Calu3 (cell line): Measurements from ENCODE around the gene WFDC9. TPM values are rescaled to one million over a fixed set of nuclear protein-coding genes. Genes with fewer than 3 reads are reported as not detected.
A peak's percentile ranks its signal among the peaks of the same experiment; 100 is the strongest.
"Not testable (repeated sequence)": the region's sequence is repeated elsewhere in the genome, so short reads cannot be mapped to it uniquely, and the experiment has no call there.

ENCODE experiments used
- Bru-seq: library from RNA; stranded (reverse); fragments of 400-500 nt; gene quantifications from one replicate; lab custom pipeline; 2021; lab: Mats Ljungman, UMichigan
- BruChase-seq, 2 experiments: library from RNA; stranded (reverse); fragments of 400-500 nt; gene quantifications; one replicate each; lab custom pipeline; 2021; lab: Mats Ljungman, UMichigan
- BruUV-seq: library from RNA; stranded (reverse); fragments of 400-500 nt; replicated peaks from 2 replicates; lab custom pipeline; 2021; lab: Mats Ljungman, UMichigan
- CTCF ChIA-PET: fragments of 300-600 bp; sonication (Branson Sonifier 250); formaldehyde crosslinking; loops from one replicate; lab custom pipeline; 2022; ENCODE audit warnings: antibody characterized with exemption; lab: Charles Lee
- DNase-seq: peaks from one replicate; pipeline ENCODE4 v3.0.0; 2022
- H3K27ac Mint-ChIP-seq: one replicate; pipeline ENCODE4 v1.8.0; 2022; ENCODE audit warnings: mixed read lengths; ENCODE audit not compliant: unreplicated experiment
- H3K27me3 Mint-ChIP-seq: one replicate; pipeline ENCODE4 v1.8.0; 2022; ENCODE audit warnings: mixed read lengths; ENCODE audit not compliant: unreplicated experiment
- H3K36me3 Mint-ChIP-seq: one replicate; pipeline ENCODE4 v1.8.0; 2022; ENCODE audit warnings: mild to moderate bottlenecking, moderate library complexity, mixed read lengths; ENCODE audit not compliant: insufficient read depth, unreplicated experiment
- H3K4me1 Mint-ChIP-seq: one replicate; pipeline ENCODE4 v1.8.0; 2022; ENCODE audit warnings: mild to moderate bottlenecking, low read depth, mixed read lengths; ENCODE audit not compliant: unreplicated experiment
- H3K4me3 Mint-ChIP-seq: one replicate; pipeline ENCODE4 v1.8.0; 2022; ENCODE audit warnings: mild to moderate bottlenecking, low read depth, moderate library complexity, mixed read lengths; ENCODE audit not compliant: unreplicated experiment
- H3K9me3 Mint-ChIP-seq: one replicate; pipeline ENCODE4 v1.8.0; 2022; ENCODE audit warnings: low read depth, mixed read lengths; ENCODE audit not compliant: unreplicated experiment
- CTCF ChIP-seq: fragments of 200-600 bp; IDR thresholded peaks from one replicate; pipeline ENCODE4 v1.8.0; 2022; ENCODE audit warnings: antibody characterized with exemption; ENCODE audit not compliant: unreplicated experiment
- intact Hi-C: fragments of 100-400 bp; cut with micrococcal nuclease; formaldehyde crosslinking; loops from one replicate; pipeline ENCODE4 v1.10.0; 2022; ENCODE audit not compliant: unreplicated experiment
- long read RNA-seq: library from polyadenylated mRNA; stranded (forward); transcript quantifications from one replicate; pipeline ENCODE4 v2.0.0, GENCODE V29; 2022
- total RNA-seq: library from RNA; stranded (reverse); gene quantifications from 2 replicates; pipeline ENCODE4 v1.2.3, GENCODE V29; 2022

WFDC9 gene
- total RNA-seq (not detected in 2 replicates), Bru-seq, nascent RNA (not detected), BruChase-seq, experiment 1, labeled RNA remaining after a 6-hour chase (not detected), BruChase-seq, experiment 2, labeled RNA remaining after a 2-hour chase (not detected)
- long read RNA-seq, result 0 reads

- no peak for DNase-seq
- CTCF ChIA-PET, result no interaction called here
- BruUV-seq, result no TSS peak
- TF ChIP-seq CTCF, result no peak
- Mint-ChIP-seq H3K27me3 (peaks cover 61% of the 10 kb centered on the region), H3K36me3 (no peaks in the 10 kb centered on the region), H3K4me1 (no peaks in the 10 kb centered on the region), H3K27ac (no peak within 1 kb of the TSS), H3K4me3 (no peak within 1 kb of the TSS), H3K9me3 (no peaks in the 10 kb centered on the region)
- intact Hi-C loops, result no loop called here
Observed at GRCh38 chr20:45631184-45631583, at the start of gene WFDC9. Gene WFDC9 (minus strand): TSS chr20:45631284. CDS start chr20:45610181, 21,103 bp downstream.

GRCh38 chr20:45679650-45680049 is 48.6 kb upstream of the WFDC9 start:
- Mint-ChIP-seq H3K9me3 (no peaks in the 10 kb centered on the region), H3K4me1 (no peaks in the 10 kb centered on the region), H3K4me3 (no peak overlapping the region), H3K36me3 (no peaks in the 10 kb centered on the region), H3K27me3 (peaks cover 87% of the 10 kb centered on the region), H3K27ac (no peak overlapping the region)
- intact Hi-C loops, result no loop called here
- no TSS peak for BruUV-seq
- no peak for TF ChIP-seq CTCF
- CTCF ChIA-PET, result interaction anchor here (0.6 to 1.1 kb wide), 2 partner anchors 13 to 18 kb away, joined by 3 to 9 read pairs; no protein-coding TSS in a partner anchor
- no peak for DNase-seq

- DNase-seq, result no peak
- BruUV-seq, result no TSS peak
- no peaks in the 10 kb centered on the region for H3K4me1 Mint-ChIP-seq
- H3K36me3 Mint-ChIP-seq, result no peaks in the 10 kb centered on the region
- TF ChIP-seq CTCF, result no peak
- intact Hi-C loops, result no loop called here
- no peak overlapping the region for H3K4me3 Mint-ChIP-seq
- H3K27me3 Mint-ChIP-seq, result peaks cover 88% of the 10 kb centered on the region
- CTCF ChIA-PET, result interaction anchor here (0.7 to 1.2 kb wide), 2 partner anchors 43 to 350 kb away, joined by 3 read pairs; partner anchors contain the start of gene WFDC10A
- H3K27ac Mint-ChIP-seq, result no peak overlapping the region
- no peaks in the 10 kb centered on the region for H3K9me3 Mint-ChIP-seq
Observed at GRCh38 chr20:45672765-45673164, 41.7 kb upstream of the WFDC9 start.

GRCh38 chr20:45670139-45670538 is 39.1 kb upstream of the WFDC9 start, which contains the start of gene WFDC11:
Gene WFDC11 (minus strand): TSS chr20:45670239. CDS start chr20:45650600, 19,639 bp downstream.
- Mint-ChIP-seq H3K4me3 (no peak within 1 kb of the TSS), H3K9me3 (no peaks in the 10 kb centered on the region), H3K27ac (no peak within 1 kb of the TSS), H3K27me3 (peaks cover 68% of the 10 kb centered on the region), H3K4me1 (no peaks in the 10 kb centered on the region), H3K36me3 (no peaks in the 10 kb centered on the region)
- intact Hi-C loops, result no loop called here
- no TSS peak for BruUV-seq
- CTCF ChIA-PET, result interaction anchor here (0.6 kb wide), 1 partner anchor 273 kb away, joined by 4 read pairs; no protein-coding TSS in a partner anchor
- DNase-seq, result no peak
- no peak for TF ChIP-seq CTCF

GRCh38 chr20:45657038-45657437 is 26.0 kb upstream of the WFDC9 start:
- H3K36me3 Mint-ChIP-seq, BruUV-seq, DNase-seq, H3K27ac Mint-ChIP-seq, H3K9me3 Mint-ChIP-seq, H3K4me1 Mint-ChIP-seq, intact Hi-C loops, H3K4me3 Mint-ChIP-seq, CTCF ChIA-PET: not testable (repeated sequence)
- peaks cover 44% of the 10 kb centered on the region for H3K27me3 Mint-ChIP-seq

- CTCF ChIA-PET, intact Hi-C loops, BruUV-seq: not testable (repeated sequence)
Observed at GRCh38 chr20:45651726-45652125, 20.6 kb upstream of the WFDC9 start.

More at GRCh38 chr20:45651726-45652125, 20.6 kb upstream of the WFDC9 start:
- H3K4me3 Mint-ChIP-seq, H3K27ac Mint-ChIP-seq, H3K9me3 Mint-ChIP-seq, H3K36me3 Mint-ChIP-seq, H3K4me1 Mint-ChIP-seq: not testable (repeated sequence)
- peaks cover 59% of the 10 kb centered on the region for H3K27me3 Mint-ChIP-seq
- DNase-seq, result peak; percentile 22
